Skeletal muscle satellite cell (primary cell): ENCODE results near the gene OR2AK2. TPM values are rescaled to one million over a fixed set of nuclear protein-coding genes. Genes with fewer than 3 reads are reported as not detected.

Source experiments
- H3K27me3 ChIP-seq: 2 replicates; pipeline ENCODE4 v1.7.0; 2013; ENCODE audit warnings: low read length; ENCODE audit not compliant: control insufficient read depth, insufficient read depth
- H3K36me3 ChIP-seq: 2 replicates; pipeline ENCODE4 v1.7.0; 2013; ENCODE audit warnings: mild to moderate bottlenecking, control low read depth, low read length; ENCODE audit not compliant: insufficient read depth
- H3K4me1 ChIP-seq: 2 replicates; pipeline ENCODE4 v1.7.0; 2013; ENCODE audit warnings: low read length; ENCODE audit not compliant: control insufficient read depth, insufficient read depth
- H3K4me2 ChIP-seq: 2 replicates; pipeline ENCODE4 v1.7.0; 2013; ENCODE audit warnings: mild to moderate bottlenecking, low read length
- H3K4me3 ChIP-seq: 2 replicates; pipeline ENCODE4 v1.7.0; 2013; ENCODE audit warnings: low read length
- H3K9ac ChIP-seq: 2 replicates; pipeline ENCODE4 v1.7.0; 2013; ENCODE audit warnings: mild to moderate bottlenecking, low read depth, low read length, moderate library complexity
- H3K9me3 ChIP-seq: replicated peaks from 2 replicates; pipeline ENCODE4 v1.7.0; 2013; ENCODE audit warnings: mild to moderate bottlenecking, control low read depth, low read length
- small RNA-seq: library from RNA; depleted of rRNA; stranded (forward); fragments of <200 nt; gene quantifications from one replicate; pipeline ENCODE3, GENCODE V24; 2012

The OR2AK2 gene

DNA sequence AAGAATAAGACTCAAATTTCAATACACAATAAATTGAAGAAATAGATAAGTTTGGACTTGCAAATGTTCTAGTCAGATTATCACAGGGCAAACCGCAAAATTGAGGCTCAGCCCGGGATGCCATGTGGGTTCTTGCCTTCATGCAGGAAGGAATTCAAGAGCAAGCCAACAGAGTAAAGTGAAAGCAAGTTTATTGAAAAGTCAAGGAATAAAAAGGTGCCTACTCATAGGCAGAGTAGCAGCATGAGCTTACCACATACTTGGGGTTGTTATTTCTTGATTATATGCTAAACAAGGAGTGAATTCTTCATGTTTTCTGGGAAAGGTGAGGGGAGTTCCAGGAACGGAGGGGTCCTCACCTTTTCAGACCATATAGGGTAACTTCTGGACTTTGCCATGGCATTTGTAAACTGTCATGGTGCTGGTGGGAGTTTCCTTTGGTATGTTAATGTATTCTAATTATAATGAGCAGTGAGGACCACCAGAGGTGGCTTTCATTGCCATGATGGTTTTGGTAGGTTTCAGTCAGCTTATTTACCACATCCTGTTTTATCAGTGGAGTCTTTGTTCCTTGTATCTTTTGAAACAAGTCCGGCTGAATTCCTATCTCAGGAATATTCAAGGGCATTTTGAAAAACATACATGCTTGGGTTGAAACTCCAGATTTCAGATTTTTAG lies 2.0 kb upstream of the OR2AK2 start:
- H3K4me1 ChIP-seq, result no peaks in the 10 kb centered on the region
- no peaks in the 10 kb centered on the region for H3K27me3 ChIP-seq
- no peak overlapping the region for H3K4me2 ChIP-seq
- no peak overlapping the region for H3K9ac ChIP-seq
- no peak overlapping the region for H3K4me3 ChIP-seq
- no peaks in the 10 kb centered on the region for H3K36me3 ChIP-seq
- H3K9me3 ChIP-seq, result peaks cover 2% of the 10 kb centered on the region

DNA sequence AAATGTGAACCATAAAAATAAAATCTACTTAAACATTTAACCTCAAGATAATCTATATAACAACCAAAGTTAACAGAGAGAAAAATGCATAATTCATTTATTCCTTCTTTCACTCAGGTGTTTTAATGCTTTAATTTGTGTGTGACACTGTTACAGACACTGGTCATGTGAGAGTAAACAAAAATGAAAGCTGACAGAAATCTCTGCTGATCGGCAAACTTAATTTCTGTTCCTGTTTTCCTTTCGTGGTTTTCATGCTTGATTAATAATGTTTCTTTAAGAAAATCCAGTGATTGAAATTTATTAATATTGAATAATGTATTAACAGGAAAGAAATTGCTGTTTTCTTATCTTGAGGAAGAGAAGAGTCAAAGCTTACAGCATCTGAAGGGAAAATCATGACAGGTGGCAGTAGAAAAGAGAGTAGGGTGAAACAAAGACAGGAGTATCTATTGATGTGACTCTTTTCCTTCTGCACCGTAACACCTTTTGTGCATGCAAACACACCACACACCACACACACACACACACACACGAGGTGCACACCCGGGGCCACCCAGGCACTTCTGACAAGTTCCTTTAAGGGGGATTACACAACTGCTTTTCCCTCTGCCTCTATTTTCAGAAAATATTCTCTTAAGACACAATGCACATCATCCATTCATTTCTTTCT lies 1.6 kb downstream of the OR2AK2 start:
- Histone ChIP-seq H3K4me3 (no peak overlapping the region), H3K9ac (no peak overlapping the region), H3K9me3 (peaks cover 2% of the 10 kb centered on the region), H3K4me2 (no peak overlapping the region), H3K4me1 (no peaks in the 10 kb centered on the region), H3K27me3 (no peaks in the 10 kb centered on the region), H3K36me3 (no peaks in the 10 kb centered on the region)

DNA sequence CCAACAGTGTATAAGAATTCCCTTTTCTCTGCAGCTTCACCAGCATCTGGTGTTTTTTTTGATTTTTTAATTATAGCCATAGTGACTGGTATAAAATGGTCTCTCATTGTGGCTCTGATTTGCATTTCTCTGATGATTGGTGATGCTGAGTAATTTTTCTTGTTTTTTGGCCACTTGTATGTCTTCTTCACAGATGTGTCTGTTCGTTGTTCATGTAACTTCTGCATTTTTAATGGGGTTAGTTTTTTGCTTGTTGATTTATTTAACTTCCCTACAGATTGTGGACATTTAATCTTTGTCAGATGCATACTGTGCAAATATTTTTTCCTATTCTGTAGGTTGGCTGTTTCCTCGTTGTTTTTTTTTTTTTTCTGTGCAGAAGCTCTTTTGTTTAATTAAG lies 28.0 kb downstream of the OR2AK2 start:
- H3K9me3 ChIP-seq, result peaks cover 3% of the 10 kb centered on the region
- no peak overlapping the region for H3K9ac ChIP-seq
- H3K27me3 ChIP-seq, result no peaks in the 10 kb centered on the region
- no peak overlapping the region for H3K4me3 ChIP-seq
- no peaks in the 10 kb centered on the region for H3K4me1 ChIP-seq
- no peaks in the 10 kb centered on the region for H3K36me3 ChIP-seq
- H3K4me2 ChIP-seq, result no peak overlapping the region

- H3K4me3 ChIP-seq, result no peak overlapping the region
- no peak overlapping the region for H3K4me2 ChIP-seq
- no peaks in the 10 kb centered on the region for H3K36me3 ChIP-seq
- H3K4me1 ChIP-seq, result no peaks in the 10 kb centered on the region
- H3K9ac ChIP-seq, result no peak overlapping the region
- peaks cover 3% of the 10 kb centered on the region for H3K9me3 ChIP-seq
- H3K27me3 ChIP-seq, result no peaks in the 10 kb centered on the region
Measured at GRCh38 chr1:247998811-247999210, 33.8 kb downstream of the OR2AK2 start.

GRCh38 chr1:248000169-248000568 lies 35.1 kb downstream of the OR2AK2 start:
- Histone ChIP-seq H3K27me3 (no peaks in the 10 kb centered on the region), H3K4me2 (no peak overlapping the region), H3K4me1 (no peaks in the 10 kb centered on the region), H3K9ac (no peak overlapping the region), H3K4me3 (no peak overlapping the region), H3K9me3 (peaks cover 3% of the 10 kb centered on the region), H3K36me3 (no peaks in the 10 kb centered on the region)

DNA sequence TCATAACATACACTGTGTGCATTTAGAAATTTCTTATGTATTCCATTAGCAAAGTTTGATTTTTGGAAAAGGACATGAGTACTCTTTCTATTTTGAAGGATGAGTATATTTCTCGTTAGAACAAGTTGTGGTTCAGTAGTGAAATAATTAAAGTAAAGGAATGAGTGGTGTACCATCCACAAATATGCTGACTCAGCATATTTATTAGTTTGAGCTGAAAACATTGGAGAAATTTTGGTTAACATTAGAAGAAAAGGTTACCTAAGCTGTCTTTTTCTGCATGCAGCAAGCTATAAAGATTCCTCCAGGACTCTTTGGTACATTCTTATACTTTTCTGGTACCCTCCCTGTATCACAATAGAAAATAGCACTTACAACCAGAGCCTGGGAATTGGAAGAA lies 42.7 kb downstream of the OR2AK2 start:
- Histone ChIP-seq H3K4me2 (no peak overlapping the region), H3K4me3 (no peak overlapping the region), H3K4me1 (no peaks in the 10 kb centered on the region), H3K9ac (no peak overlapping the region), H3K27me3 (no peaks in the 10 kb centered on the region), H3K9me3 (peaks cover 4% of the 10 kb centered on the region), H3K36me3 (no peaks in the 10 kb centered on the region)

DNA sequence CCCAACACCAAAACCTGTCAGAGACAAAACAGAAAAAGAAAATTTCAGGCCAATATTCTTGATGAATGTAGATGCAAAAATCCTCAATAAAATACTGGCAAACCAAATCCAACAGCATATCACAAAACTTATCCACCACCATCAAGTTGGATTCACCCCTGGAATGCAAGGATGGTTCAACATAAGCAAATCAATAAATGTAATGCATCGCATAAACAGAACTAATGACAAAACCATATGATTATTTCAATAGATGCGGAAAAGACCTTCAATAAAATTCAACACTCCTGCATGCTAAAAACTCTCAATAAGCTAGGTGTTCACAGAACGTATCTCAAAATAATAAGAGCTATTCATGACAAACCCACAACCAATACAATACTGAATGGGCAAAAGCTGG lies 44.6 kb downstream of the OR2AK2 start:
- Histone ChIP-seq H3K4me2 (no peak overlapping the region), H3K4me1 (no peaks in the 10 kb centered on the region), H3K27me3 (no peaks in the 10 kb centered on the region), H3K4me3 (no peak overlapping the region), H3K36me3 (no peaks in the 10 kb centered on the region), H3K9me3 (peaks cover 4% of the 10 kb centered on the region), H3K9ac (no peak overlapping the region)

DNA sequence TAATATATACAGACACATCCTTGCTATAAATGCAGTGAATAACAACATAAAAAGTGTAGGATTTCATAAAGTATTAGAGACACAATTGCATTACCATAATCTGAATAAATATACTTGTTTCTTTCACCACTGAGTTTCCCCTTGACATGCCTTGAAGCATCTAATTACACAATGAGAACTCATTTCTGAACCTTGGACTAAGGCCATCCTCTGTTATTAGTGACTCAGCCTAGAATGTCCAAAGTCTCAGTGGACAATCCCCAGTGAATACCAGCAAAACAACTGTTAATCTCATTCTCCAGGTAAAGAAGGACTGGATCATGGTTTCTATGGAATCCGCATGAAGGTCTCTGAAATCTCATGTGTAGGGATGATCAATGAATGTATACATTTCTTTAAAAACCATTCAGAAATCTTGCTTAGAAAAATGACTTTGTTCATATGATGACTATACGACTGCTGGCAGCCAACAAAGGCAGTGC lies 48.2 kb downstream of the OR2AK2 start, which contains the start of gene OR2L5:
TSS of gene OR2L5 (plus strand) at position 432 of the 482 bp plus-strand sequence. CDS start 8,288 bp downstream, outside the sequence.
- Histone ChIP-seq H3K9ac (no peak within 1 kb of the TSS), H3K4me2 (no peak within 1 kb of the TSS), H3K27me3 (no peaks in the 10 kb centered on the region), H3K4me3 (no peak within 1 kb of the TSS), H3K4me1 (no peaks in the 10 kb centered on the region), H3K36me3 (no peaks in the 10 kb centered on the region), H3K9me3 (no peaks in the 10 kb centered on the region)

DNA sequence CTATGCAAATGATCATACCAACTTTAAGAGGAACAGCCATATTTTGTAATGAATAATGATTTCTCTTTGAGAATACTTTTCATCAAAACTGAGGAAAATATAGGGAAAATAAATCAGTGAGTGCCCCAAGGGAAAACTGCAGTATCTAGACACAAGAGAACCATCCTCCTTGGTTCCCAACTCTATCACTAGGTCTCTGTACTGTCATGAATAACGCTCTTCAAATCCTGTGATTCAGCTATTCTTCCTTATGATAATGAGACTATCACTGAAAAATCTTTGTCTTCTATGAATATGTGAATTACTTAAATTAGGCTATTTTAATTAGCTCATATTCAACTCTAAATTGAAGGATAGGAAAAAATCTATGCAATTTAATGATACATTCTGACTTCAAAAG lies 50.8 kb downstream of the OR2AK2 start:
- Histone ChIP-seq H3K36me3 (no peaks in the 10 kb centered on the region), H3K9me3 (no peaks in the 10 kb centered on the region), H3K4me3 (no peak overlapping the region), H3K4me1 (no peaks in the 10 kb centered on the region), H3K27me3 (no peaks in the 10 kb centered on the region), H3K4me2 (no peak overlapping the region), H3K9ac (no peak overlapping the region)

Small RNA genes within 50 kb of the gene (small RNA-seq; reads per million reads assigned to genes)
- not detected for gene RF00019
